Smooth muscle cell (in vitro differentiated cells): ENCODE results near the gene DSCAML1. TPM values are rescaled to one million over a fixed set of nuclear protein-coding genes. Genes with fewer than 3 reads are reported as not detected.

ENCODE experiments used
- DNase-seq: peaks from one replicate; lab custom pipeline; 2025; ENCODE audit not compliant: unreplicated experiment; lab: John Stamatoyannopoulos, UW
- H2AFZ ChIP-seq: fragments of 200-600 bp; sonication (generic); 2 replicates; pipeline ENCODE4 v1.6.0; 2016; ENCODE audit warnings: antibody characterized with exemption, low read depth, mild to moderate bottlenecking
- H3F3A ChIP-seq: fragments of 200-600 bp; sonication (generic); 2 replicates; pipeline ENCODE4 v1.6.0; 2017; ENCODE audit warnings: antibody characterized with exemption, low read depth
- H3K27ac ChIP-seq: fragments of 200-600 bp; sonication (generic); 2 replicates; pipeline ENCODE4 v1.5.1; 2016; ENCODE audit warnings: low read depth, mild to moderate bottlenecking
- H3K27me3 ChIP-seq: fragments of 200-600 bp; sonication (generic); 2 replicates; pipeline ENCODE4 v1.6.1; 2016; ENCODE audit warnings: low read depth, mild to moderate bottlenecking
- H3K36me3 ChIP-seq: fragments of 200-600 bp; sonication (generic); 2 replicates; pipeline ENCODE4 v1.5.1; 2016; ENCODE audit warnings: low read depth
- H3K4me1 ChIP-seq: fragments of 200-600 bp; sonication (generic); 2 replicates; pipeline ENCODE4 v1.5.1; 2016; ENCODE audit warnings: low read depth
- H3K4me2 ChIP-seq: fragments of 200-600 bp; sonication (generic); 2 replicates; pipeline ENCODE4 v1.6.0; 2016; ENCODE audit warnings: mild to moderate bottlenecking
- H3K4me3 ChIP-seq: fragments of 200-600 bp; sonication (generic); 2 replicates; pipeline ENCODE4 v1.5.1; 2016; ENCODE audit warnings: mild to moderate bottlenecking
- H3K79me2 ChIP-seq: fragments of 200-600 bp; sonication (generic); 2 replicates; pipeline ENCODE4 v1.6.0; 2016; ENCODE audit warnings: low read depth, mild to moderate bottlenecking
- H3K9ac ChIP-seq: fragments of 200-600 bp; sonication (generic); 2 replicates; pipeline ENCODE4 v1.6.0; 2016; ENCODE audit warnings: low read depth
- H3K9me3 ChIP-seq: fragments of 200-600 bp; sonication (generic); replicated peaks from 2 replicates; pipeline ENCODE4 v1.5.1; 2016; ENCODE audit warnings: low read depth
- H4K20me1 ChIP-seq: fragments of 200-600 bp; sonication (generic); 2 replicates; pipeline ENCODE4 v1.6.0; 2016; ENCODE audit warnings: low read depth
- WGBS: methylation state at CpG from one replicate; pipeline ENCODE4 v1.1.7; 2016; ENCODE audit warnings: low lambda C conversion rate; 5-methylcytosine and 5-hydroxymethylcytosine counted together
- polyA plus RNA-seq: library from polyadenylated mRNA; unstranded; fragments of >200 nt; fragmentation: Nextera tagmentation; extraction: Ambion mirVana; gene quantifications from 2 replicates; pipeline ENCODE4 v1.2.1, GENCODE V29; 2016
- total RNA-seq: library from RNA; depleted of rRNA; stranded (reverse); fragments of >200 nt; gene quantifications from 2 replicates; pipeline ENCODE4 v1.2.3, GENCODE V29; 2014
- TF ChIP-seq, protein P1 (sequence below): fragments of 200-600 bp; sonication (generic); IDR thresholded peaks from 2 replicates; pipeline ENCODE4 v1.5.1; 2017; ENCODE audit warnings: borderline replicate concordance, mild to moderate bottlenecking, antibody characterized with exemption; ENCODE audit not compliant: insufficient read depth, poor library complexity, severe bottlenecking

The DSCAML1 gene
- total and polyA plus RNA-seq, 2 experiments from 2014 or later, result 0.22 TPM; not detected in 1

DNA sequence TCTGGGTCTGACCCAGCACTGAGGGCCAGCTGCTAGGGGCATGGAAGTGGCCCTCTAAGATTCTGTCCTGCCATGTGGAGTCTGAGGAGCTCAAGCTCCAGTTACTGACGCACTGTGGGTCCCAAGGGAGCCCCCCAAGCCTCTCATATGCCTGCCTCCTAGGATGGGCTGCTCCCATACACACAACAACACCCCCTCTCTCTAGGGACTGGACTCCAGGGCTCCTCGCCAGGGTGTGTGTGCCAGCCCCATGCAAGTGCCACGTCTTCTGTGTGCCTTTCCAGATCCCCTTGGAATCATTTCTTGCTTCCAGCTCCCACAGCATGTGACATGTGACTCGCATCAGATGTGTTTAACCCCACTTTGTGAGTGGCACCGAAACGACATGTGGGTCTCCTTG lies 234.9 kb downstream of the DSCAML1 start:
- WGBS, result 82% methylated on average over 6 of the region's 6 CpGs
- H3K4me1 ChIP-seq, result no peaks in the 10 kb centered on the region
- TF ChIP-seq, protein P1, sequence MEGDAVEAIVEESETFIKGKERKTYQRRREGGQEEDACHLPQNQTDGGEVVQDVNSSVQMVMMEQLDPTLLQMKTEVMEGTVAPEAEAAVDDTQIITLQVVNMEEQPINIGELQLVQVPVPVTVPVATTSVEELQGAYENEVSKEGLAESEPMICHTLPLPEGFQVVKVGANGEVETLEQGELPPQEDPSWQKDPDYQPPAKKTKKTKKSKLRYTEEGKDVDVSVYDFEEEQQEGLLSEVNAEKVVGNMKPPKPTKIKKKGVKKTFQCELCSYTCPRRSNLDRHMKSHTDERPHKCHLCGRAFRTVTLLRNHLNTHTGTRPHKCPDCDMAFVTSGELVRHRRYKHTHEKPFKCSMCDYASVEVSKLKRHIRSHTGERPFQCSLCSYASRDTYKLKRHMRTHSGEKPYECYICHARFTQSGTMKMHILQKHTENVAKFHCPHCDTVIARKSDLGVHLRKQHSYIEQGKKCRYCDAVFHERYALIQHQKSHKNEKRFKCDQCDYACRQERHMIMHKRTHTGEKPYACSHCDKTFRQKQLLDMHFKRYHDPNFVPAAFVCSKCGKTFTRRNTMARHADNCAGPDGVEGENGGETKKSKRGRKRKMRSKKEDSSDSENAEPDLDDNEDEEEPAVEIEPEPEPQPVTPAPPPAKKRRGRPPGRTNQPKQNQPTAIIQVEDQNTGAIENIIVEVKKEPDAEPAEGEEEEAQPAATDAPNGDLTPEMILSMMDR, result no peak

DNA sequence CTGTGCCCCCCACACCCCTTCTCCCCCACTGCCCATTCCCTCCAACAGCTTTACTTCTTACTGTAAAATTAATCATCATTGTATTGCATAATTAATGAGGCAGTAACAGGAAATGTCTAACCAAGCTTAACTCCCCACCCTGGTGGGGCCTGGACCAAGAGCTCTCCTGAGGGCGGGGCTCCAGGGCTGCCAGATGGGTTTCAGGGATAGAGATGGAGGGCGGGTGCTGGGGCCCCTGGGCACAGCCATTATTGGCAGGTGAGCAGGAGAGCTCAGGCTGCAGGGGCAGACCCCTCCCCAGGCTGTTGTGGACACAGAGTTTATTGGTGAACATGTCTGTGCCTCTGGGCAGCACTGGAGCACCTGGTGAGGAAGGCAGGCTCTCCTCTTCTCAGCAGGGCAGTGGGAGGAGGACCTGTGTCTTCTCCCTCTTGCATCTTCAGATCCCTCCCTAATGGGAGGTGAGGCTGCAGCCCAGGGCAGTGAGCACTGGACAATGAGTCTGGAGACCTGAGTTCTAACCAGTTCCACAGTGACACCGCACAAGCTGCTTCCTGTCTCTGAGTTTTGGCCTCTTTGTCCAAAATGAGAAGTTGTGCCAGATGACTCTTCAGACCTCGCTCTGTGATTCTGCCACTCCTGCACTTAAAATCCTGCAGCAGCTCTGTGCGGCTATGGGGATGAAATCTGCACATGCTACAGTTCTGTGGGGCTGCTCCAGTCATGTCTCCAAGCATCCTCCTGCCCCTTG lies 236.1 kb downstream of the DSCAML1 start:
- no peak overlapping the region for H3K9ac ChIP-seq
- 92% methylated on average over 5 of the region's 5 CpGs for WGBS
- no peak overlapping the region for H3K4me3 ChIP-seq
- TF ChIP-seq, protein P1, result no peak
- no peaks in the 10 kb centered on the region for H4K20me1 ChIP-seq
- H3K36me3 ChIP-seq, result no peaks in the 10 kb centered on the region
- no peaks in the 10 kb centered on the region for H3K79me2 ChIP-seq
- no peak for DNase-seq
- no peak overlapping the region for H2AFZ ChIP-seq
- H3K4me2 ChIP-seq, result no peak overlapping the region
- H3K4me1 ChIP-seq, result no peaks in the 10 kb centered on the region
- peaks cover 43% of the 10 kb centered on the region for H3K27me3 ChIP-seq
- H3K27ac ChIP-seq, result no peak overlapping the region
- H3F3A ChIP-seq, result no peaks in the 10 kb centered on the region
- H3K9me3 ChIP-seq, result no peaks in the 10 kb centered on the region

More for the DNA sequence above, 234.9 kb downstream of the DSCAML1 start:
- no peak overlapping the region for H2AFZ ChIP-seq
- DNase-seq, result no peak
- H3K4me2 ChIP-seq, result no peak overlapping the region
- H4K20me1 ChIP-seq, result no peaks in the 10 kb centered on the region
- H3F3A ChIP-seq, result no peaks in the 10 kb centered on the region
- no peak overlapping the region for H3K27ac ChIP-seq
- H3K9me3 ChIP-seq, result no peaks in the 10 kb centered on the region
- no peak overlapping the region for H3K9ac ChIP-seq
- peaks cover 43% of the 10 kb centered on the region for H3K27me3 ChIP-seq
- H3K4me3 ChIP-seq, result no peak overlapping the region
- H3K36me3 ChIP-seq, result no peaks in the 10 kb centered on the region
- H3K79me2 ChIP-seq, result no peaks in the 10 kb centered on the region

DNA sequence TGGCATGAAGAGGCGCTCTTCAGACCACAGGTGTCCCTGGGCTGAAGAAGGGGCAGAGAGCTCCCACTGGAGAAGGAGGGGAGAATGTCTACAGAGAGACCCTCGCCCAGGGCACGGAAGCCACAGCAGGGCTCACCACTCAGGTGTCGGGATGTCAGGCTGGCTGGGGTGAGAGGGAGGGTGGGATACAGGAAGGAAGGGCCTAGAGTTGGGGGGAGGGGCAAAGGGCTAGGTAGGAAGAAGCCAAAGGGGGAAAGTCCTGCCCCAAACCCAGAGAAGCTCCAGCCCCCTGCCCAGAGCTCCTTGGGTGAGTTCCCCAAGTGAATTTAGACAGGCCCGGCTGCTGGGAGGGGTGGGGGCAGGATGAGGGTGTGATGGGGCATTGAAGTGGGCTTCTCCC lies 237.3 kb downstream of the DSCAML1 start:
- no peaks in the 10 kb centered on the region for H3K9me3 ChIP-seq

More for the DNA sequence above, 237.3 kb downstream of the DSCAML1 start:
- Histone ChIP-seq H3K4me1 (no peaks in the 10 kb centered on the region), H3K4me2 (no peak overlapping the region), H3K79me2 (no peaks in the 10 kb centered on the region), H4K20me1 (no peaks in the 10 kb centered on the region), H3K9ac (no peak overlapping the region), H3K27ac (no peak overlapping the region), H2AFZ (no peak overlapping the region), H3K36me3 (no peaks in the 10 kb centered on the region), H3K4me3 (no peak overlapping the region), H3F3A (no peaks in the 10 kb centered on the region), H3K27me3 (peaks cover 43% of the 10 kb centered on the region)
- no peak for DNase-seq
- WGBS, result 67% methylated on average over 4 of the region's 5 CpGs
- TF ChIP-seq, protein P1, result no peak
